Activated T-helper 1 cell treated with Interleukin-2 at 50 U/mL for 16 hours (primary cell): ENCODE data around the gene TCP11L1.

Experiments
- DNase-seq: peaks from one replicate; pipeline ENCODE4 v3.0.0-alpha.2; 2020; ENCODE audit warnings: low read depth

The TCP11L1 gene, protein sequence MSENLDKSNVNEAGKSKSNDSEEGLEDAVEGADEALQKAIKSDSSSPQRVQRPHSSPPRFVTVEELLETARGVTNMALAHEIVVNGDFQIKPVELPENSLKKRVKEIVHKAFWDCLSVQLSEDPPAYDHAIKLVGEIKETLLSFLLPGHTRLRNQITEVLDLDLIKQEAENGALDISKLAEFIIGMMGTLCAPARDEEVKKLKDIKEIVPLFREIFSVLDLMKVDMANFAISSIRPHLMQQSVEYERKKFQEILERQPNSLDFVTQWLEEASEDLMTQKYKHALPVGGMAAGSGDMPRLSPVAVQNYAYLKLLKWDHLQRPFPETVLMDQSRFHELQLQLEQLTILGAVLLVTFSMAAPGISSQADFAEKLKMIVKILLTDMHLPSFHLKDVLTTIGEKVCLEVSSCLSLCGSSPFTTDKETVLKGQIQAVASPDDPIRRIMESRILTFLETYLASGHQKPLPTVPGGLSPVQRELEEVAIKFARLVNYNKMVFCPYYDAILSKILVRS

DNA sequence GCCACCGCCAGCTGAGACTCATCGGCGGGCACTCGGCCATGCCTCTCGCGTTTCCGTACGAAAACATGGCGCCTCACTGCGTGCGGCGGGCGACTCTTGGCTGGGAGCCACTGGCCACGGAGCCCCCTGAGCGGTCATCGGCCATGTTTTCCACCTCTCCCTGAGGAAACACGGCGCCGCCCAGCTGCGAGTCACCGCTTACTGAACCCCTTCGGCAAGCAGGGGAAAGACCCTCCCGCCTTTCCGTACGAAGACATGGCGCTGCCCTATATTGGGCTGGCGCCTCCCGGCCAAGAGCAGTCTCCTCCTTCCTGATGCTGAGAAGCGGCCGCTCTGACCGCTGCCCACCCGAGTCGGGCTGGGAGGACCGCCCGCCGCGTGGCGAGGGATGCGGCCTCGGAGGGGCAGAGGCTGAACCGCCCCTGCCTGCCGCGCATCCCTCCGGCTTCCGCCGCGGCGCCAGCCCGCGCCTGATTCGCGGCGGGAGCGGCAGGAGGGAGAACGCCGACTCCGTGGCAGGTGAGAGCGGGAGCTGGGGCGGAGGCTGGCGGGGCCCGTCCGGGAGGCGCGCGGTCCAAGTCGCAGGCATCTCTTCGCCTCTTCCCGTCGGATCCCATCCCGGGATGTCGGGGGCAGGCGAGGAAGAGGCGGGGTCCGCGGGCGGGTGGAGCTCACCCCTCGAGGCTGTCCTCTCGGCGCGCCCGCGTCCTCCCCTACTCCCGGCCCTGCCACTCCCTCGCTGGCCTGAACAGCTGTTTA, at the start of gene TCP11L1:
Gene TCP11L1 (plus strand): TSS at position 299 of the 759 bp plus-strand sequence. CDS start 4,202 bp downstream, outside the sequence.
- DNase-seq = peak; percentile 72

DNA sequence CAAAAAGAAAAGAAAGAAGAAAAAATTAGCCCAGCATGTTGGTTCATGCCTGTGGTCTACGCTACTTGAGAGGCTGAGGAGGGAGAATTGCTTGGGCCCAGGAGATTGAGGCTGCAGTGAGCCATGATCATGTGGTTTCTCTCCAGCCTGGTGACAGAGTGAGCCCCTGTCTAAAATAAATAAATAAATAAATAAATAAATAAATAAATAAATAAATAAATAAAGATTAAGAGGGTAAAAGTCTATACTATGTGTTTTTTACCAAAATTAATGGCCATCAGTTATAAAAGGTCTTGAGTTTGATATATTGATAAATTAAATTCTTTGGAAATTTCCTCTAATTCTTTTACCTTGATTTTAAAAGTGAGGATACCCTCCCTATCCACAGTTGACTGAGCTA, 48.9 kb upstream of the TCP11L1 start:
- no peak for DNase-seq

DNA sequence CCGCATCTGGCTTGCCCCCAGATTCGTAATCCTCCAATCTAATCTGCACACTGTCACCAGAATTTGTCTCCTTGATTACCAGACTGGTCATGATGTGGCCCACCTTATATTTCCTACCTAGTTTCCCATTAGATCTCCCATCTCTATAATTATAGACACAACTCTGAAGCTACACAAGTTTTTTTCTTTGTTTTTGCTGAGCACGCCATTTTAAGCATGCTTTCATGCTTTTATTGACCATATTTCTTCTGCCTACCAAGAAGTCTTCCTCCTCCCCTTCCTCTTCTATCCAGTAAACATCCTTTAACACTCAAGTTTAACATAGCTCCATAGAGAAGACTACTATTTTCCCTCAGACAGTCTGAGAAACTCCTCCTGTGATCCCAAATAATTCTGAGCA, 47.9 kb upstream of the TCP11L1 start:
- no peak for DNase-seq

DNA sequence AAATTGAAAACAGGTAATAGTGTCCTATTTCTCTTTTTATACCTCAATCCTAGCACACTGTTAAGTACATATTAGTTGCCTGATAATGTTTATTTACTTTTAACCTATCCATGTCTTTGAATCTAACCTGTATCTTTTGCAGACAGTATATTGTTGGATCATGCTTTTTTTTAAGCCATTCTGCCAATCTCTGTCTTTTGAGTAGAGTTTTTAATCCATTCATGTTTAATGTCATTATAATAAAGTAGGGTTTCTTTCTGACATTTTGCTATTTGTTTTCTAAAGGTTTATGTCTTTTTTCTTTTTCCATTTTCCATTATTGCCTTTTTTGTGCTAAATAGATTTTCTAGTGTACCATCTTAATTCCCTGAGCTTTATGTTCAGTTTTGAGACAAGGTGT, 47.5 kb upstream of the TCP11L1 start:
- no peak for DNase-seq

DNA sequence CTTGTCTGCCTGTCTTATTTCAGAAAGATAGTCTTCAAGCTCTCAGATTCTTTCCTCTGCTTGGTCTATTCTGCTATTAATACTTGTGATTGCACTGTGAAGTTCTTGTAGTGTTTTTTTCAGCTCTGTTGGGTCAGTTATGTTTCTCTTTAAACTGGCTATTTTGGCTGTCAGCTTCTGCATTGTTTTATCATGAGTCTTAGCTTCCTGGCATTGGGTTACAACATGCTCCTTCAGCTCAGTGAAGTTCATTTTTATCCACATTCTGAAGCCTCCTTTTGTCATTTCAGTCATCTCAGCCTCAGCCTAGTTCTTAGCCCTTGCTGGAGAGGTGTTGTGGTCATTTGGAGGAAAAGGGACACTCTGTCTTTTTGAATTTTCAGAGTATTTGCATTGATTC, 39.2 kb upstream of the TCP11L1 start:
- DNase-seq = no peak

DNA sequence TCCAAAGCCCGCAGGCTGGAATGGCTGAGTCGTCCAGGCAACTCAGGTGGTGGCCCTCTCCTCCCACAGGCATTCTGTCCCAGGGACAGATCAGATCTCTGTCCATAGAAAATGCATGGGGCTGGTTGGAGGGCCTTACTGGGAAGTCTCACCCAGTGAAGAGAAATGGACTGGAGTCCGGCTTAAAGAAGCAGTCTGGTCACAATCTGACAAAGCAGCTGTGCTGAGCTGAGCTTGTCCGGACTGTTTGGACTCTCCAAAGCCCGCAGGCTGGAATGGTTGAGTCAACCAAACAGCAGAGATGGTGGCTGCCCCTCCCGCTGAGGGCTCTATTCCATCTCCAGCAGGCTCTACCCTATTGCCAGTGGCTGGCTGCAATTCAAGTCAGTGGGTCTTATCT, 38.1 kb upstream of the TCP11L1 start:
- DNase-seq = no peak

DNA sequence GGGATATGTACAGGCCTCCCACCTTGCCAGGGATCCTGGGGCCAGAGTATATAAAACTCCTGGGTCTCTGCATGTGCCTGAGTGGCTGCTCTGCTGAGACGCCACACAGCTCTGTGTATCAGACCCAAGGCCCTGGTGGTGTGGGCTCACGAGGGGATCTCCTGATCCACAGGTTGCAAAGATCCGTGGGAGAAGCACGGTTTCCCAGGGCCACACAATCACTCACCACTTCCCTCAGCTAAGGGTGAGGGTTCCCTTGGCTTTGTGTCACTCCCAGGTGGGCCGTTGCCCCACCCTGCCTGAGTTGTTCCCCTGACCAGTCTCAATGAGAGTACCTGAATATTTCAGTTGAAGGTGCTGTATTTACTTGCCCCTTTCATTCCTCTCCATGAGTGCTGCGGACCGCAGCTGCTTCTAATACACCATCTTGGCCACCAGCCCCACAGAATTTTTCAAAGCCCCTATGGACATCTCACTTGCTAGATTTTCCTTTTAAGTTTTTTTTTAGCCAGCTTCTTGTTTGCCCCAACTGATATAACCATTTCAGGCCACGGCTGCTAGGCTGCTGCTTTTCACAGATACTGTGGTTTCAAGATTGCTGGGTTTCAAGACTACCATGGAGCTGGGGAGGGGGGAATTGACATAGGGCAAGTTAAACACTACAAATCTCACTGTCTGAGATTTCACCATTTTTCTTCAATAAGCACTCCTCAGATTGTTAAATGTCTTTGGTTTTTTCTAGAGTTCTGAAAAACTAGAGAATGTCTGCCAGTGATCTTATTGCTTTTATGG, 37.4 kb upstream of the TCP11L1 start:
- no peak for DNase-seq

DNA sequence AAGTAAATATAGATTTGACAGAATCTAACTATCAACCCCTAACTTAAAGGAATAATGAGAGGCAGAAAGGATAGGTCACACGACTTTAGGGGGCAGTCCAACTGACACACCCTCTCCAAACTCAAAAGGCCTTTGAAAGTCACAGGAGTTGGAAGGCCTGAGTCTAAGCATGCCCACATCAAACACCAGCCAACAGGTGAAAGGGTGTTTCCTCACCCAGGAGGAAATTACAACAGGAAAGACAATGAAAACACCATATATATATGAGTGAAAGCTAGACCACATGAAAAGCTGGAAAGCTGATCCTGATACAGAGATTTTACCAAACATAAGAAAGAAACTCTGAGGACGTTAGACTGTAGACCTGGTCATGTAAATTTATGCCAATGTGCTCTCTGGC, 34.2 kb upstream of the TCP11L1 start:
- DNase-seq = no peak

DNA sequence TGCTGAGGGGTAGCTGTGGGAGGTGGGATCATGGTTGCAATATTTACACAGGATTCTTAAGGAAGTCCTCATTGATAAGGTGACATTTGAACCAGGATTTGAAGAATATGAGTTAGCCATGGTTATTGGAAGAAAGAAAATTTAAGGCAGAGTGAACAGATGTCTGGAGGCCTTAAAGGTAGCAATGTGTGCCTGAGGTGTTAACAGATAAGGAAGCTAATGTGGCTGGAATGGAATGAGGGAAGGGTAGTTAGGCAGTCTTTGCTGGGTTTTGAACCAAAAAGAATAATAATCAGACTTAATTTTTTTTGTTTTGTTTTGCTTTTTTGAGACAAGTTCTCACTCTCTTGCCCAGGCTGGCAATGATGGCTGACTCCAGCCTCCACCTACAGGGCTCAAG, 33.4 kb upstream of the TCP11L1 start:
- no peak for DNase-seq

DNA sequence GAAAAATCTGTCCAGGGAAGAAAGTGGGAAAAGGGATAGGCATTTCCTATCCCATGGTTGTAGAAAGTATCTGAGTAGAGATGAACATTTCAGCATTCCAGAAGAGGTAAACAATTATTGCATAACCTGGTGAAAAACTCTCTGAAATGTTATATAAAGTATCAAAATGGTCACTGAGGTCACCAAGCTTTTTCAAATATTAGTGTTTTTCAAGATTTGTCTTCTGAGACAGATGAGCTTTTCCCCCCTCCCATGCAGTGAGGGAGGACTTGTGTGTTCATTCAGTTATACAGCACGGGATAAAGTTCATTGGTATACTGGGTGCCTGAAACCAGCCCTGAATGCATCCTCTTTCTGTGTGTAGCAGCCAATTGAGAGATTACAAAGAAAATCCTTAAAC, 25.6 kb upstream of the TCP11L1 start:
- DNase-seq = no peak

DNA sequence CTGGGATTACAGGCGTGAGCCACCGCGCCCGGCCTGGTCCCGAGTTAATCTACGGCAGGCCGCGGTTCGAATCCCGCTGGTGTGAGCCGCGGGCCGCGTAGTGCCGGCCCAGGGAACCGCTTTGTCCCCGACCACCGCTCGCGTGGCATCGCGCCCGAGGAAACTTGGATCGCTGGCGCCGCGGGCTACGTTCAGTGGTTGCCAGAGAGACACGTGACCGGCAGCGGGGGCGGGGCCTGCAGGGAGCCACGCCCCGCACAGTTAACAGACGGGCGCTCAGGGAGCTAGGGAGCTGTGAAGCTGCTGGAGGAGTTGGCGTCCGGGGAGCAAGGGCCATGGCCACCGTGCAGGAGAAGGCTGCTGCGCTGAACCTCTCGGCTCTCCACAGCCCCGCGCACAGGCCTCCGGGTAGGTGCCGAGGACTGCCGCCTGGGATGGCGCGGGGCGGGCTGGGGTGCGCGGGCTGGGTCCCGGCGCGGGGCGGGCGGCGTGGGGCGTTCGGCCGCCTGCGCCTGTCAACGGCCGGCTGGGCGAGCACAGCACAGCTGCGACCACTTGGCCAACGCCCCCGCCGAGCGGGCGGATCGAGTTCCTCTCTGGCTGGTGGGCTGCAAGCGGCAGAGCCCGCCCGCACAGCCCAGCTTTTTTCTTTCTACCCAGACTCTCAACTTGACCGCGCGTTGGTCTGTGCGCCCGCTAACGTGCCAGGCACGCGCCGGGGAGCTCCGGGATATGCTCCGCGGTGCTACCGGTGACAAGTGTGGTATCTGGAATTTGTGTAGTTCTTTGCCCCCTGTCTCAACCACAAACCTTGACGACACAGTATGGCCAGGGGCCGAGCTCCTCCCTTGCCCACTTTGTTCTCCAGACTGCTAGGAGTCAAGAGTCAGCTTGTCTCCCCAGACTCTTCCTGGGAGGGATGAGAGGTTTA, 23.5 kb upstream of the TCP11L1 start, which contains the start of gene DEPDC7:
Gene DEPDC7 (plus strand): TSS at position 258 of the 931 bp plus-strand sequence. CDS start 78 bp downstream, at position 336.
- peak; percentile 59 for DNase-seq

DNA sequence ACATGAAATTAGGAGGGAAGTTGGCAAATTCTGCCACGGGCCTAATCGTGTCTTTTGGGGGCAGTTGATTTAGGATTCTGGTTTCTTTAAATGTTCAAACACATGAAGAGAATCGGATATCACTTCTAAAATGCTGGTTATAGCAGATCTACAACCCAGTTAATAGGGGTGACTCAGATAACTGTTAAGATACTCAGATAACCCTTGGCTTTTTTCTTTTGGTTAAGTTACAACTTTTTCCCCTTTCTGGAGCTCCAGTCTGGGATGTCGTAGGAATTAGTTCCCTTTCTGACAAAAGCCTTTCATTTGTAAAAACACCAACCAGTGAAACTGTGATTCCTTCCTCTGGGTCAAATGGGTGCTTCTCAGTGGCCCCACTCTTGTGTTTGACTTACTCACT, 22.7 kb upstream of the TCP11L1 start:
- no peak for DNase-seq

DNA sequence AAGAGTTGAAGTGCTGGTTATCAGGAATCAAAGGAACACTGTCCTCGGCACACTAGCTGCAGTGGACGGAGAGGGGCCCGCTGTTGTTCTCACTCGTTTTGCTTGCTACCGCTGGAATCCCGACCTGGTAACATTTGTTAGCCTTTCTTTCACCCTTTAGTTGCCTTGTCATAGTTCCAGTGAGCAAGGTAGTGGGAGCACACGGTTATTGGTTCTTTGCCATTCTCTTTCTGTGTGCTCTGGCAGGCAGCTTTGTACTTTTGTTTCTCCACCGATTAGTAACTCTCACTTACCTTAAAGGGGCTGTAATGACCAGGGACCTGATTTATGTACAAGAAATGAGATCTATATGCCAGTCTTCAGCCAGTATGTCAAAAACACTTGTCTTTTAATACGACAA, 21.9 kb upstream of the TCP11L1 start:
- no peak for DNase-seq

DNA sequence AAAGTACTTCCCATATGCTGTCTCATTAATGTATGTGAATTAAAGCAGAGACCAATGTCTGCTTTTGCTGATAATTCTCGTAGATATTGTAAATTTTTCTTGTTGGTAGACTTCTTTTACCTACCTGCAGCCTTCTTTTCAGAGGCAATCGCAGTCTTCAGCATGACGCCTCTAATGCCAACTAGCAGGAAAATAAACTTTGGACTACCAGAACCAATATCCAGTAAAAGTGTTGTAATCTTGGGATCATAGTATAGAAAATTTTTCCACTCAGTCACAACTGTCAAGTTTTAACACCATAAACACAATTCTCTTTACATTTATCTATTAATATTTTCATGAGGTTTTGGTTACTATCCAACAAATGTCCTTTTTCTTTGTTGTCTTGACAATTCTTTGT, 21.4 kb upstream of the TCP11L1 start:
- no peak for DNase-seq

DNA sequence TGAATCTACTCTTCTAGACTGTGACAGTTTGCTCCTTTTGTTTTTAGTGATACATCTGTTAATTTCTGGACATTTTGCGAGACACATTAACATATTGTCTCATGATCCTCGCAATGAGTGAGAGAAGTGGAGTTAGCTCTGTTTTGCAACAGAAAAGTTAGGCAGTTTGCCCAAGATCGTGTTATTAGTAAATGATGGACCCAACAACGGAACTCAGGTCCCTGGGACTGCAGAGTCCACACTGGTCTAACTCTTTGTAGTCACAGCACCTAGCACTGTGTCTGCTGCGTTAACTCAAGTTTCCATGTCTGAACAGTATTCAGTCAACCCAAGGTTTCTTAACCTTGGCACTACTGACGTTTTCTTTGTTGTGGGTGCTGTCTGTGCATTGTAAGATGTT, 20.5 kb upstream of the TCP11L1 start:
- no peak for DNase-seq

DNA sequence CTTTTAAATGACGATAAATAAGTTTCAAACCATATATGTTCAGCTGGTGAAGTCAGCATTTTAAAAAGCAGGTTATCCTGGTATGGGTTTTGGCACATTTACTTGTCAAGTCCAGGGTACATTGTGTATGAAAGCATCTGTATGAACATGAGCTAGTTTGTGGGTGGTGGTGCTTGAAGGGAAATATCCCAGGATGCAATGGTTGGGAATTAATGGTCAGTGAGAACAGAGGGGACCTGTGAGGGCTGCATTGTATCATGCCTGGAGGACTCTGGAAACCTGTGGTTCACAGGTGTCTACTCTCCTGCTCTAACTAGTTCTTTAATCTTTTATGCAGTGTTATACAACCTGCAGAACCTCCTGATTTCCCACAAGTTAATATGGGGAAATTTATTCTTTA, 17.9 kb upstream of the TCP11L1 start:
- no peak for DNase-seq

DNA sequence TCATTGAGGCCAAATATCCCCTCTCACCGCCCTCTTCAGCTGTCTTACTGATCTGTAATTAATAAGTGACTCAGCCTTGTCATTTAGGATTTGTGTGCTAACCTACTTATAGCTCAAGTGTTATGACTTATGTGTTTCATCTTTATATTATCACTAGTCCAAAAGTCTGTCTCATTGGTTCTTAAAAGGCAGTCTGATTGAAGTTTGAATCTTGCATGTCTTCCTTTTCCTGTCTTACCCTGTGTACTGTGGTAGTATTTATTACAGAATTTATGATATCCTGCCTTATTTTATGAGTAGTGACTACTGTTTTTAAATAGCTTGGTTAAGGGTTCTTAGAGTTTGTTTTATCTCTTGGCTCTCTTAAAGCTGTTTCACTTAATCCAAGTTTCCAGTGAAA, 17.4 kb upstream of the TCP11L1 start:
- no peak for DNase-seq

DNA sequence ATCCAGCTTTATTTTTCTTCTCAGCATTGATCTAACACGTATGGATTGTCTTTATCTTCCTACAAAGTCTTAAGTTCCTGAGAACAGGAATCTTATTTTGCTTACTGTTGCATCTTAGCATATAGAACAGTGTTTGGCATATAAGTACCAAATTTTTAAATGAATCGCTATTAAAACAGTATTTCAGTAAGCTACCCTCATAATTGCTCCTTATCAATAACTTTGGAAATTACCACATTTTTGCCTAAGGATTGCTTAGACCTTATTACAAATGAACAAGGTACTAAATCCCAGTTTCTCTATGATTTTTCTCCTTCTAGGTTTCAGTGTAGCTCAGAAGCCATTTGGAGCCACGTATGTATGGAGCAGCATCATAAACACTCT, 14.0 kb upstream of the TCP11L1 start:
- no peak for DNase-seq

DNA sequence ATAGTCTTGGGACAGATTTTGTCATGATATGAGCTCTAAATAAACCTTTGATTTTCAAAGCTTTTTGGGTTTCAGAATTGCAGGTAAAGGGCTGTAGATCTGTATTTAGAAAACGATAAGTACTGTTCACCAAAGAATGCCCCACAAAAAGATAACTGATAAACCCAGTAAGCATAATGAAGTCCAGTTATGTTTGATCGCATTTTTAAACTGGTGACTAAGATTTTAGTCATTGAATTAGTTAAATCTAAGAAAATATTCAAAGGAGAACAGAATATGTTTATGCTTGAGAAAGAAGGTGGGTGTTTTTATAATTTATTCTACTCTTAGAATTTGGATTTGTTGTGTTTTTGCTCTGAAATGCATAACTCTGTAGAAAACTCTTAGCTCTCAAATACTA, 12.1 kb upstream of the TCP11L1 start:
- DNase-seq = no peak

DNA sequence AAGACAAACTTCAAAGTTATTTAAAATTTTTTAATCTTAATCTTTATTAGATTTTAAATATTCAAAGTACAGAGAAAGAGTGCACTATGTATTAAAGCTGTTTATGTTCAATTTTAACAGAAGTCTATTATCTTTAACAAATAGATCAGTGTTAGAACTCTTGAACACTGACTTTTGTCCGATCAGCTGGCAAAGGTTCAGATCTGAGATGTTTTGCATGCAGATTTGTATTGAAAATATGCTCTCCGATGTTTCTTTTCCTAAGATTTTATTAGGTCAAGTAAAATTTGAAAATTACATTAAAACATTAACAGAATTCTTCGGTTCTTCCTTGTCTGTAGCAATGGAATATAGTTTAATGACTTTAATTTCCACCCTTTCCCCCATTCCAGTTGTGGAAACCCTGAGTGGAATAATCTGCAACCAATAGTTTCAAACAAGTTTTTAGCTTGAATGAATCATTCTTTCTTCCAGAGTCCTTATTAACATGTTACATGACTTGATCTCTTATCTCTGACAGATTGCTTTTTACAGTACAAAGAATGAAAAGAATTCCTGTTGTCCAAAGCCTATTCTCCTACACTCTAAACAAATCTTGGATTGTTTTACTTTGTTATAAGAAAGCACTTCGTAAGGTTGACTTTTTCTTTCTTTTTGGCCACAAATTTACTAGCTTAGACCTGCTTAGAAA, 11.4 kb upstream of the TCP11L1 start:
- no peak for DNase-seq

DNA sequence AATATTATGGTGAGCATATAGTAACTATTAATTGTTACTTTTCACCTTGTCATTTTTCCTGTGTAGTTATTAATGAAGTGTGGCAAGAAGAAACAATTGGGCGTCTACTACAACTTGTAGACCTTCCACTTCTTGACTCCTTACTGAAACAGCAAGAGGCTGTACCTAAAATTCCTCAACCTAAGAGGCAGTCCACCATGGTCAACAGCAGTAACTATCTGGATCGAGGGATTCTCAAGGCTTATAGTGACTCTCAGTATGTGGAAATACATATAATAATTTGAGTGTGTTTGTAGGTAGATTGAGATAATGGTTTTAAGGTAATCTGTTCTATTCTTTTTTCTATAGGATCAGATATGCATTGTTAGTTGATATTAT, 10.8 kb upstream of the TCP11L1 start:
- no peak for DNase-seq
